ENCODE results near the gene TRAPPC6A. TPM values are rescaled to one million over a fixed set of nuclear protein-coding genes. Genes with fewer than 3 reads are reported as not detected.

The TRAPPC6A gene
- total RNA-seq, 1 experiment from 2014 or later: 18.3 TPM

GRCh38 chr19:45173816-45174215 lies 4.2 kb downstream of the TRAPPC6A start:
- CTCF ChIA-PET: no interaction called here
- Histone ChIP-seq H4K20me1 (ENCODE audit: low read length) (no peaks in the 10 kb centered on the region), H3K27ac (ENCODE audit: low read length) (no peak overlapping the region), H3K4me3 (ENCODE audit: low read length) (no peak overlapping the region), H2AFZ (ENCODE audit: low read length) (no peak overlapping the region), H3K4me2 (ENCODE audit: low read length) (no peak overlapping the region), H3K9me3 (ENCODE audit: low read length) (no peaks in the 10 kb centered on the region), H3K9me2 (replicated peaks; ENCODE audit: low read length) (no peaks in the 10 kb centered on the region), H3K9ac (ENCODE audit: low read length) (no peak overlapping the region), H3F3A (ENCODE audit: low read length, unreplicated experiment) (no peaks in the 10 kb centered on the region), H3K4me1 (ENCODE audit: insufficient read depth, low read length) (no peaks in the 10 kb centered on the region), H3K27me3 (ENCODE audit: low read length) (no peaks in the 10 kb centered on the region), H3K79me2 (ENCODE audit: low read length) (peaks cover under 1% of the 10 kb centered on the region), H3K36me3 (ENCODE audit: low read depth, low read length) (no peaks in the 10 kb centered on the region)
- no peak for DNase-seq
- ATAC-seq: no peak
- intact Hi-C loops (cut with micrococcal nuclease): no loop called here
- POLR2A ChIA-PET (ENCODE audit: unreplicated experiment): no interaction called here
- TF ChIP-seq CTCF (conservative IDR thresholded peaks at IDR 0.05; ENCODE audit: low read depth, low read length) (no peak), EZH2 (IDR thresholded peaks at IDR 0.05; ENCODE audit: low read length, unreplicated experiment) (no peak), EZH2phosphoT487 (IDR thresholded peaks at IDR 0.05; ENCODE audit: borderline replicate concordance, low read length) (no peak)
- no TSS peak for BruUV-seq (replicated peaks)

GRCh38 chr19:45172611-45173208 lies 5.3 kb downstream of the TRAPPC6A start:
- Histone ChIP-seq H3K27me3 (ENCODE audit: low read length) (no peaks in the 10 kb centered on the region), H3K4me1 (ENCODE audit: insufficient read depth, low read length) (no peaks in the 10 kb centered on the region), H3K36me3 (ENCODE audit: low read depth, low read length) (no peaks in the 10 kb centered on the region), H3K9ac (ENCODE audit: low read length) (no peak overlapping the region), H3F3A (ENCODE audit: low read length, unreplicated experiment) (no peaks in the 10 kb centered on the region), H3K4me3 (ENCODE audit: low read length) (no peak overlapping the region), H3K9me2 (replicated peaks; ENCODE audit: low read length) (no peaks in the 10 kb centered on the region), H3K4me2 (ENCODE audit: low read length) (no peak overlapping the region), H3K9me3 (ENCODE audit: low read length) (no peaks in the 10 kb centered on the region), H3K79me2 (ENCODE audit: low read length) (no peaks in the 10 kb centered on the region; the same call in 1 of the 2 replicates), H3K27ac (ENCODE audit: low read length) (no peak overlapping the region), H4K20me1 (ENCODE audit: low read length) (no peaks in the 10 kb centered on the region), H2AFZ (ENCODE audit: low read length) (no peak overlapping the region)
- ChIA-PET CTCF (no interaction called here), POLR2A (ENCODE audit: unreplicated experiment) (no interaction called here)
- TF ChIP-seq EZH2 (IDR thresholded peaks at IDR 0.05; ENCODE audit: low read length, unreplicated experiment) (no peak), EZH2phosphoT487 (IDR thresholded peaks at IDR 0.05; ENCODE audit: borderline replicate concordance, low read length) (no peak), CTCF (conservative IDR thresholded peaks at IDR 0.05; ENCODE audit: low read depth, low read length) (no peak)
- ATAC-seq: no peak
- intact Hi-C loops (cut with micrococcal nuclease): no loop called here
- BruUV-seq (replicated peaks): no TSS peak
- DNase-seq: no peak

DNA sequence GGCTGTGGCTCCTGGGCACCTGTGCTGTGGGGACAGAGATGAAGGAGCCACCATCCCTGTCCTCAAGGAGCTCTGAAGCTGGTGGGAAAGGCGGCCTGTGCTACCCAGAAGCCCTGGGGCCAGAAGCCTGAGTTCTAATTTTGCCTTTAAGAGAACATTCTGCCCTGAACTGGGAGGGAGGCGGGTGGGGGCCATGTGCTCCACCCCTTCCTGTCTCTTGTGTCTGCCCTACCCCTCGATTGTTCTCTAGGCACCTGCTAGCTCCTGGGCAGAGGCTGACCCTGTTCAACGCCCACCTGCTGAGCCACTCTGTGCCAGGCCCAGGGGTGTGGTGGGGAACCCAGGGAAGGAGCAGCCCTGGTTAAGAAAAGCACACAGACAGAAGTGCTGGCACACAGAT lies 5.9 kb downstream of the TRAPPC6A start:
- H3K9me2 ChIP-seq (replicated peaks; ENCODE audit: low read length): no peaks in the 10 kb centered on the region
- no peaks in the 10 kb centered on the region for H3F3A ChIP-seq (ENCODE audit: low read length, unreplicated experiment)
- H4K20me1 ChIP-seq (ENCODE audit: low read length): no peaks in the 10 kb centered on the region
- intact Hi-C loops (cut with micrococcal nuclease): no loop called here
- H3K4me1 ChIP-seq (ENCODE audit: insufficient read depth, low read length): no peaks in the 10 kb centered on the region
- H3K36me3 ChIP-seq (ENCODE audit: low read depth, low read length): no peaks in the 10 kb centered on the region
- H3K27me3 ChIP-seq (ENCODE audit: low read length): no peaks in the 10 kb centered on the region
- no peak overlapping the region for H3K27ac ChIP-seq (ENCODE audit: low read length)
- H3K4me2 ChIP-seq (ENCODE audit: low read length): no peak overlapping the region
- TF ChIP-seq EZH2phosphoT487 (IDR thresholded peaks at IDR 0.05; ENCODE audit: borderline replicate concordance, low read length): no peak
- no peak for TF ChIP-seq CTCF (conservative IDR thresholded peaks at IDR 0.05; ENCODE audit: low read depth, low read length)
- no peak for TF ChIP-seq EZH2 (IDR thresholded peaks at IDR 0.05; ENCODE audit: low read length, unreplicated experiment)
- no TSS peak for BruUV-seq (replicated peaks)
- H3K9ac ChIP-seq (ENCODE audit: low read length): no peak overlapping the region
- no peak overlapping the region for H3K4me3 ChIP-seq (ENCODE audit: low read length)
- DNase-seq (no peak), ATAC-seq (no peak)
- H3K79me2 ChIP-seq (ENCODE audit: low read length): no peaks in the 10 kb centered on the region; the same call in 1 of the 2 replicates
- no peaks in the 10 kb centered on the region for H3K9me3 ChIP-seq (ENCODE audit: low read length)
- CTCF ChIA-PET: no interaction called here
- H2AFZ ChIP-seq (ENCODE audit: low read length): no peak overlapping the region
- POLR2A ChIA-PET (ENCODE audit: unreplicated experiment): interaction anchor here (0.6 kb wide), 1 partner anchor 11 kb away, joined by 4 read pairs; no protein-coding TSS in a partner anchor
